HEK293 (cell line): ENCODE data around the gene PLCB1.

Experiments used
- CTCF ChIA-PET: fragments of 350-600 bp; formaldehyde crosslinking; extraction: SDS; loops from one replicate; lab custom pipeline; 2021; ENCODE audit warnings: antibody characterized with exemption; lab: Yijun Ruan, JAX
- POLR2A ChIA-PET: fragments of 300-600 bp; formaldehyde crosslinking; extraction: SDS; loops from one replicate; lab custom pipeline; 2020; ENCODE audit warnings: antibody characterized with exemption, inconsistent platforms; lab: Yijun Ruan, JAX
- H3K27ac ChIP-seq: fragments of 200-500 bp; sonication (Bioruptor generic); 2 replicates; pipeline ENCODE4 v1.5.1; 2014; ENCODE audit warnings: low read depth, low read length, control low read depth, inconsistent platforms; ENCODE audit errors: extremely low read depth
- H3K36me3 ChIP-seq, 2 experiments: fragments of 200-500 bp in 1 of 2; sonication (Bioruptor generic) in 1 of 2; 1 replicate in 1 of 2; 2 replicates in 1 of 2; pipeline ENCODE4 v1.5.1; 2014 to 2017; ENCODE audit warnings: inconsistent platforms in 2 of 2, low read length in 2 of 2; ENCODE audit not compliant: control insufficient read depth in 2 of 2, insufficient read depth in 1 of 2
- H3K4me1 ChIP-seq: fragments of 200-500 bp; sonication (Bioruptor generic); 2 replicates; pipeline ENCODE4 v1.5.1; 2014; ENCODE audit warnings: mild to moderate bottlenecking, low read length, inconsistent platforms; ENCODE audit not compliant: control insufficient read depth, insufficient read depth
- H3K4me3 ChIP-seq: 2 replicates; pipeline ENCODE4 v1.5.1; 2011; ENCODE audit warnings: low read depth, mild to moderate bottlenecking, control low read depth, low read length, moderate library complexity
- H3K9me3 ChIP-seq: fragments of 200-500 bp; sonication (Bioruptor generic); 2 replicates; pipeline ENCODE4 v1.5.1; 2014; ENCODE audit warnings: low read depth, low read length, inconsistent platforms; ENCODE audit not compliant: control insufficient read depth, insufficient read depth
- KLF17 ChIP-seq: fragments of 450-650 bp; formaldehyde crosslinking; IDR thresholded peaks from 2 replicates; pipeline ENCODE4 v1.5.1; 2016; ENCODE audit warnings: missing biosample characterization, missing genetic modification characterization
- KLF9 ChIP-seq: fragments of 450-650 bp; formaldehyde crosslinking; IDR thresholded peaks from 2 replicates; pipeline ENCODE4 v1.5.1; 2016; ENCODE audit warnings: missing biosample characterization, missing genetic modification characterization, low read depth
- OVOL3 ChIP-seq: fragments of 450-650 bp; formaldehyde crosslinking; IDR thresholded peaks from 2 replicates; pipeline ENCODE4 v1.5.1; 2016; ENCODE audit warnings: missing biosample characterization, missing genetic modification characterization
- PBX3 ChIP-seq: sonication (generic); formaldehyde crosslinking; IDR thresholded peaks from 2 replicates; pipeline ENCODE4 v1.8.1; 2022; ENCODE audit warnings: mild to moderate bottlenecking, moderate library complexity, missing genetic modification reagents
- ZBTB44 ChIP-seq: fragments of 450-650 bp; IDR thresholded peaks from 2 replicates; pipeline ENCODE4 v1.5.1; 2018; ENCODE audit warnings: missing biosample characterization, mild to moderate bottlenecking, missing genetic modification characterization
- ZBTB7A ChIP-seq: fragments of 450-650 bp; formaldehyde crosslinking; IDR thresholded peaks from 2 replicates; pipeline ENCODE4 v1.5.1; 2016; ENCODE audit warnings: low read depth, missing biosample characterization, missing genetic modification characterization
- ZBTB8A ChIP-seq: fragments of 450-650 bp; formaldehyde crosslinking; IDR thresholded peaks from 2 replicates; pipeline ENCODE4 v1.5.1; 2016; ENCODE audit warnings: missing biosample characterization, missing genetic modification characterization
- ZNF132 ChIP-seq: fragments of 450-650 bp; formaldehyde crosslinking; IDR thresholded peaks from 2 replicates; pipeline ENCODE4 v1.5.1; 2017; ENCODE audit warnings: missing biosample characterization, missing genetic modification characterization, borderline replicate concordance
- ZNF155 ChIP-seq: fragments of 450-650 bp; formaldehyde crosslinking; IDR thresholded peaks from 2 replicates; pipeline ENCODE4 v1.5.1; 2016; ENCODE audit warnings: missing biosample characterization, missing genetic modification characterization
- ZNF157 ChIP-seq: fragments of 450-650 bp; formaldehyde crosslinking; IDR thresholded peaks from 2 replicates; pipeline ENCODE4 v1.5.1; 2016; ENCODE audit warnings: missing biosample characterization, missing genetic modification characterization
- ZNF19 ChIP-seq: fragments of 450-650 bp; formaldehyde crosslinking; IDR thresholded peaks from 2 replicates; pipeline ENCODE4; 2016; ENCODE audit warnings: missing biosample characterization, missing genetic modification characterization, low read depth
- ZNF24 ChIP-seq: fragments of 450-650 bp; formaldehyde crosslinking; IDR thresholded peaks from 2 replicates; pipeline ENCODE4 v1.5.1; 2016; ENCODE audit warnings: missing biosample characterization, missing genetic modification characterization
- ZNF280C ChIP-seq: fragments of 450-650 bp; formaldehyde crosslinking; IDR thresholded peaks from 2 replicates; pipeline ENCODE4 v1.5.1; 2016; ENCODE audit warnings: missing biosample characterization, missing genetic modification characterization
- ZNF280D ChIP-seq: fragments of 450-650 bp; formaldehyde crosslinking; IDR thresholded peaks from 2 replicates; pipeline ENCODE4 v1.5.1; 2016; ENCODE audit warnings: missing biosample characterization, missing genetic modification characterization
- ZNF433 ChIP-seq: fragments of 450-650 bp; formaldehyde crosslinking; IDR thresholded peaks from 2 replicates; pipeline ENCODE4 v1.5.1; 2016; ENCODE audit warnings: missing biosample characterization, missing genetic modification characterization, low read depth
- ZNF488 ChIP-seq: fragments of 450-650 bp; formaldehyde crosslinking; IDR thresholded peaks from 2 replicates; pipeline ENCODE4 v1.5.1; 2016; ENCODE audit warnings: missing biosample characterization, missing genetic modification characterization
- ZNF510 ChIP-seq: fragments of 450-650 bp; formaldehyde crosslinking; IDR thresholded peaks from 2 replicates; pipeline ENCODE4 v1.5.1; 2018; ENCODE audit warnings: mild to moderate bottlenecking, missing genetic modification characterization, missing biosample characterization; ENCODE audit not compliant: insufficient replicate concordance
- ZNF544 ChIP-seq: fragments of 450-650 bp; formaldehyde crosslinking; IDR thresholded peaks from 2 replicates; pipeline ENCODE4 v1.5.0; 2017; ENCODE audit warnings: missing biosample characterization, missing genetic modification characterization
- ZNF549 ChIP-seq: fragments of 450-650 bp; IDR thresholded peaks from 2 replicates; pipeline ENCODE4 v1.5.1; 2018; ENCODE audit warnings: missing biosample characterization, missing genetic modification characterization, mild to moderate bottlenecking, inconsistent platforms, moderate library complexity
- ZNF624 ChIP-seq: fragments of 450-650 bp; formaldehyde crosslinking; IDR thresholded peaks from 2 replicates; pipeline ENCODE4 v1.5.1; 2017; ENCODE audit warnings: missing biosample characterization, missing genetic modification characterization
- ZNF707 ChIP-seq: fragments of 450-650 bp; formaldehyde crosslinking; IDR thresholded peaks from 2 replicates; pipeline ENCODE4 v1.5.1; 2016; ENCODE audit warnings: missing biosample characterization, missing genetic modification characterization
- ZNF76 ChIP-seq: fragments of 450-650 bp; formaldehyde crosslinking; IDR thresholded peaks from 2 replicates; pipeline ENCODE4; 2016; ENCODE audit warnings: low read depth, missing biosample characterization, missing genetic modification characterization, borderline replicate concordance
- ZNF776 ChIP-seq: fragments of 450-650 bp; formaldehyde crosslinking; IDR thresholded peaks from 2 replicates; pipeline ENCODE4 v1.5.0; 2017; ENCODE audit warnings: missing biosample characterization, missing genetic modification characterization, borderline replicate concordance
- ZSCAN18 ChIP-seq: fragments of 450-650 bp; formaldehyde crosslinking; IDR thresholded peaks from 2 replicates; pipeline ENCODE4 v1.5.1; 2016; ENCODE audit warnings: missing biosample characterization, missing genetic modification characterization
- ZSCAN30 ChIP-seq: fragments of 450-650 bp; IDR thresholded peaks from 2 replicates; pipeline ENCODE4 v1.5.1; 2018; ENCODE audit warnings: missing biosample characterization, mild to moderate bottlenecking, missing genetic modification characterization, moderate library complexity

The PLCB1 gene

GRCh38 chr20:8229090-8229489, 97.0 kb downstream of the PLCB1 start:
- TF ChIP-seq ZNF549 (tag by site-specific recombination) = no peak
- no peak for TF ChIP-seq ZNF280D
- no peak for TF ChIP-seq ZNF433 (tag by site-specific recombination)
- no peak for TF ChIP-seq OVOL3
- TF ChIP-seq KLF17 (tag by site-specific recombination) = no peak
- no peak for TF ChIP-seq PBX3 (CRISPR knock-in tag)
- no peak for TF ChIP-seq ZBTB44 (tag by site-specific recombination)
- no peak for TF ChIP-seq ZNF280C (tag by site-specific recombination)
- no peak for TF ChIP-seq ZNF132 (tag by site-specific recombination)
- no peak for TF ChIP-seq ZNF19 (tag by site-specific recombination)
- ChIA-PET POLR2A (no interaction called here), CTCF (interaction anchor here (0.8 kb wide), 1 partner anchor 12 kb away, joined by 3 read pairs; no protein-coding TSS in a partner anchor)
- Histone ChIP-seq H3K36me3 (no peaks in the 10 kb centered on the region), H3K27ac (no peak overlapping the region), H3K9me3 (no peaks in the 10 kb centered on the region), H3K4me3 (no peak overlapping the region), H3K4me1 (no peaks in the 10 kb centered on the region)

GRCh38 chr20:8231038-8231437, 99.0 kb downstream of the PLCB1 start:
- no peak overlapping the region for H3K27ac ChIP-seq
- H3K4me1 ChIP-seq = no peaks in the 10 kb centered on the region
- ChIA-PET POLR2A (no interaction called here), CTCF (interaction anchor here (0.6 kb wide), 1 partner anchor 1600 kb away, joined by 5 read pairs; no protein-coding TSS in a partner anchor)
- H3K36me3 ChIP-seq = no peaks in the 10 kb centered on the region
- no peaks in the 10 kb centered on the region for H3K9me3 ChIP-seq
- H3K4me3 ChIP-seq = no peak overlapping the region
- TF ChIP-seq ZBTB7A (tag by site-specific recombination) (no peak), ZSCAN18 (no peak), ZNF776 (tag by site-specific recombination) (no peak), ZNF707 (tag by site-specific recombination) (no peak), ZNF157 (tag by site-specific recombination) (no peak), ZSCAN30 (tag by site-specific recombination) (no peak), KLF9 (tag by site-specific recombination) (no peak), ZNF544 (tag by site-specific recombination) (no peak), ZBTB8A (tag by site-specific recombination) (no peak), ZNF510 (no peak), ZNF488 (no peak), ZNF155 (tag by site-specific recombination) (no peak), ZNF624 (tag by site-specific recombination) (no peak), ZNF24 (no peak), ZNF76 (tag by site-specific recombination) (no peak)
